OCI-M2 (cell line): ENCODE measurements around the gene IGSF21.

Experiments used
- DNase-seq: peaks from one replicate; lab custom pipeline; 2025; ENCODE audit not compliant: unreplicated experiment; lab: John Stamatoyannopoulos, UW

Gene IGSF21

GRCh38 chr1:18094096-18094495, 13.5 kb upstream of the IGSF21 start:
- DNase-seq, result no peak

- DNase-seq, result no peak
Observed at GRCh38 chr1:18097206-18097605, 10.4 kb upstream of the IGSF21 start.

GRCh38 chr1:18099026-18099425, 8.6 kb upstream of the IGSF21 start:
- DNase-seq, result no peak

GRCh38 chr1:18100060-18100459, 7.5 kb upstream of the IGSF21 start:
- no peak for DNase-seq

GRCh38 chr1:18100491-18101063, 7.0 kb upstream of the IGSF21 start:
- no peak for DNase-seq

- DNase-seq, result no peak
Observed at GRCh38 chr1:18101508-18101907, 6.1 kb upstream of the IGSF21 start.

GRCh38 chr1:18103788-18104421, 3.7 kb upstream of the IGSF21 start:
- no peak for DNase-seq

- no peak for DNase-seq
Observed at GRCh38 chr1:18104546-18105100, 3.0 kb upstream of the IGSF21 start.

GRCh38 chr1:18105196-18105595, 2.4 kb upstream of the IGSF21 start:
- no peak for DNase-seq

GRCh38 chr1:18108299-18109057, 880 bp downstream of the IGSF21 start:
- DNase-seq, result no peak

- no peak for DNase-seq
Observed at GRCh38 chr1:18109058-18109755, 1.6 kb downstream of the IGSF21 start.

GRCh38 chr1:18109756-18110597, 2.4 kb downstream of the IGSF21 start:
- DNase-seq, result no peak

GRCh38 chr1:18110598-18110939, 3.0 kb downstream of the IGSF21 start:
- no peak for DNase-seq

GRCh38 chr1:18110968-18111367, 3.4 kb downstream of the IGSF21 start:
- no peak for DNase-seq

- no peak for DNase-seq
Observed at GRCh38 chr1:18111605-18112297, 4.2 kb downstream of the IGSF21 start.

GRCh38 chr1:18112611-18113010, 5.0 kb downstream of the IGSF21 start:
- no peak for DNase-seq

- DNase-seq, result no peak
Observed at GRCh38 chr1:18114726-18115410, 7.3 kb downstream of the IGSF21 start.

GRCh38 chr1:18116777-18117176, 9.2 kb downstream of the IGSF21 start:
- no peak for DNase-seq

GRCh38 chr1:18118078-18118477, 10.5 kb downstream of the IGSF21 start:
- no peak for DNase-seq

GRCh38 chr1:18118491-18118890, 10.9 kb downstream of the IGSF21 start:
- no peak for DNase-seq
